Measurements from ENCODE around the gene GSE1. TPM values are rescaled to one million over a fixed set of nuclear protein-coding genes. Genes with fewer than 3 reads are reported as not detected.
A peak's percentile ranks its signal among the peaks of the same experiment; 100 is the strongest.

The GSE1 gene
- total RNA-seq, 1 experiment from 2014 or later: 124 TPM

GRCh38 chr16:85688586-85689284, 75.6 kb downstream of the GSE1 start, which contains the start of gene GINS2 (continued):
- TF ChIP-seq FOXP4 (CRISPR knock-in tag; IDR thresholded peaks at IDR 0.05): peak; percentile 68; the same call in 1 of the 2 replicates
- TF ChIP-seq TP53 (CRISPR knock-in tag; IDR thresholded peaks at IDR 0.05): peak; percentile 72; the same call in 1 of the 2 replicates
- no peak for TF ChIP-seq SMAD4 (CRISPR knock-in tag; IDR thresholded peaks at IDR 0.05)
- no peak; the same call in 1 of the 2 replicates for TF ChIP-seq ZNF138 (CRISPR knock-in tag; conservative IDR thresholded peaks at IDR 0.05)
- TF ChIP-seq ZNF317 (CRISPR knock-in tag; IDR thresholded peaks at IDR 0.05; ENCODE audit: borderline replicate concordance, low read depth): no peak
- TF ChIP-seq MLX (CRISPR knock-in tag; IDR thresholded peaks at IDR 0.05): no peak
- no peak for TF ChIP-seq PRRX2 (CRISPR knock-in tag; IDR thresholded peaks at IDR 0.05)
- no peak for TF ChIP-seq HMGA2 (CRISPR knock-in tag; IDR thresholded peaks at IDR 0.05)
- TF ChIP-seq FOXJ3 (CRISPR knock-in tag; IDR thresholded peaks at IDR 0.05; ENCODE audit: borderline replicate concordance): no peak
- TF ChIP-seq E2F1 (CRISPR knock-in tag; IDR thresholded peaks at IDR 0.05): peak; percentile 86; the same call in 1 of the 2 replicates
- no peak for TF ChIP-seq OVOL2 (CRISPR knock-in tag; IDR thresholded peaks at IDR 0.05; ENCODE audit: borderline replicate concordance)
- TF ChIP-seq FOXK1 (CRISPR knock-in tag; IDR thresholded peaks at IDR 0.05): peak; percentile 75; the same call in 1 of the 2 replicates
- peak; percentile 86; the same call in 1 of the 2 replicates for TF ChIP-seq FOXP1 (CRISPR knock-in tag; IDR thresholded peaks at IDR 0.05; ENCODE audit: borderline replicate concordance)
- peak; percentile 98 for TF ChIP-seq E2F4 (CRISPR knock-in tag; IDR thresholded peaks at IDR 0.05; ENCODE audit: borderline replicate concordance, low read depth)
- peak; percentile 63 for TF ChIP-seq GABPB1 (CRISPR knock-in tag; IDR thresholded peaks at IDR 0.05)
- TF ChIP-seq SMAD3 (CRISPR knock-in tag; IDR thresholded peaks at IDR 0.05; ENCODE audit: borderline replicate concordance): no peak
- TF ChIP-seq MXD4 (CRISPR knock-in tag; IDR thresholded peaks at IDR 0.05; ENCODE audit: borderline replicate concordance): no peak
- peak; percentile 4; the same call in 1 of the 2 replicates for TF ChIP-seq TEAD4 (CRISPR knock-in tag; IDR thresholded peaks at IDR 0.05)
- 0 out of 2 replicates have a peak, but pooled peaks have one; percentile 45 for TF ChIP-seq ZNF281 (CRISPR knock-in tag; IDR thresholded peaks at IDR 0.05)
- TF ChIP-seq GRHL2 (CRISPR knock-in tag; IDR thresholded peaks at IDR 0.05; ENCODE audit: insufficient replicate concordance, severe bottlenecking): no peak
- TF ChIP-seq ATF2 (CRISPR knock-in tag; IDR thresholded peaks at IDR 0.05; ENCODE audit: borderline replicate concordance, low read depth): no peak
- TF ChIP-seq CREM (CRISPR knock-in tag; IDR thresholded peaks at IDR 0.05): no peak; the same call in 1 of the 2 replicates
- TF ChIP-seq NR2C2 (CRISPR knock-in tag; IDR thresholded peaks at IDR 0.05): 0 out of 2 replicates have a peak, but pooled peaks have one; percentile 16
- TF ChIP-seq ZNF263 (CRISPR knock-in tag; IDR thresholded peaks at IDR 0.05; ENCODE audit: low read depth): peak; percentile 38; the same call in 1 of the 2 replicates
- TF ChIP-seq ZNF425 (CRISPR knock-in tag; conservative IDR thresholded peaks at IDR 0.05): no peak
- TF ChIP-seq MAX (CRISPR knock-in tag; IDR thresholded peaks at IDR 0.05): peak; percentile 95
- peak; percentile 84 for TF ChIP-seq CREB1 (CRISPR knock-in tag; IDR thresholded peaks at IDR 0.05)
